ENCODE measurements around the gene MAGEF1.

The MAGEF1 gene

GRCh38 chr3:184669578-184669977 is 42.3 kb downstream of the MAGEF1 start:
- no peak for DNase-seq (ENCODE audit: low spot score)

GRCh38 chr3:184666442-184666841 is 45.4 kb downstream of the MAGEF1 start:
- DNase-seq (ENCODE audit: low spot score): no peak

GRCh38 chr3:184665101-184665500 is 46.8 kb downstream of the MAGEF1 start:
- DNase-seq (ENCODE audit: low spot score): no peak

GRCh38 chr3:184663756-184664155 is 48.1 kb downstream of the MAGEF1 start:
- DNase-seq (ENCODE audit: low spot score): no peak

- DNase-seq (ENCODE audit: low spot score): no peak
Measured at GRCh38 chr3:184663356-184663755, 48.5 kb downstream of the MAGEF1 start.

GRCh38 chr3:184662187-184662586 is 49.7 kb downstream of the MAGEF1 start:
- no peak for DNase-seq (ENCODE audit: low spot score)

- no peak for DNase-seq (ENCODE audit: low spot score)
Measured at GRCh38 chr3:184660931-184661330, 50.9 kb downstream of the MAGEF1 start.

Data from CD4-positive, alpha-beta T cell treated with Interleukin-6 at 100 ng/mL for 8 hours (primary cell).